K562 (cell line): Measurements from ENCODE around the gene FRRS1. TPM values are rescaled to one million over a fixed set of nuclear protein-coding genes. Genes with fewer than 3 reads are reported as not detected.
A peak's percentile ranks its signal among the peaks of the same experiment; 100 is the strongest.

Source experiments
- ATAC-seq: fragments of 200-7000 bp; cut with Tn5 transposase; 3 replicates; pipeline ENCODE4 v1.9.1; 2020; ENCODE audit warnings: moderate library complexity
- BruUV-seq: library from RNA; stranded (reverse); fragments of 400-500 nt; replicated peaks from 2 replicates; lab custom pipeline; 2021; lab: Mats Ljungman, UMichigan
- CTCF ChIA-PET: fragments of 300-600 bp; formaldehyde crosslinking; extraction: SDS; loops from one replicate; lab custom pipeline; 2021; ENCODE audit warnings: low intra/inter-chr PET ratio; lab: Yijun Ruan, JAX
- POLR2A ChIA-PET: fragments of 300-600, 350-650 bp; sonication (Branson Sonifier 250); formaldehyde crosslinking; extraction: SDS; loops from one replicate; lab custom pipeline; 2021; ENCODE audit warnings: antibody characterized with exemption, inconsistent platforms; lab: Yijun Ruan, JAX
- DNase-seq, 4 experiments: peaks; one replicate each; pipeline versions ENCODE4 v3.0.0 to v3.0.0-alpha.2; 2011 to 2018; ENCODE audit warnings: low spot score in 3 of 4, mixed read lengths in 3 of 4; ENCODE audit errors: extremely low read depth in 1 of 4
- FAIRE-seq: peaks from 2 replicates; lab custom pipeline; 2011; peaks lifted over from hg19 to GRCh38; lab: Jason Lieb, UNC
- H2AFZ ChIP-seq: 2 replicates; pipeline ENCODE4 v1.6.0; 2011; ENCODE audit warnings: low read depth, low read length, control low read depth, inconsistent platforms
- H3K27ac ChIP-seq: fragments of 200-600 bp; 3 replicates; pipeline ENCODE4 v1.8.0; 2011; ENCODE audit warnings: low read depth, mild to moderate bottlenecking, control low read depth, inconsistent platforms, low read length, moderate library complexity, mixed read lengths; ENCODE audit errors: extremely low read depth
- H3K27me3 ChIP-seq, 2 experiments: fragments of 300-600 bp in 1 of 2; 2 replicates in 1 of 2; 3 replicates in 1 of 2; pipeline versions ENCODE4 v1.6.0 to v1.8.0; 2011; ENCODE audit warnings: inconsistent platforms in 2 of 2, low read length in 2 of 2, mild to moderate bottlenecking in 1 of 2, mixed read lengths in 1 of 2, moderate library complexity in 1 of 2; ENCODE audit not compliant: control insufficient read depth in 2 of 2, insufficient read depth in 2 of 2
- H3K36me3 ChIP-seq: fragments of 300-600 bp; 3 replicates; pipeline ENCODE4 v1.8.0; 2011; ENCODE audit warnings: mild to moderate bottlenecking, low read length, inconsistent platforms; ENCODE audit not compliant: control insufficient read depth, insufficient read depth
- H3K4me1 ChIP-seq, 2 experiments: fragments of 200-600 bp in 1 of 2; replicated peaks in 1 of 2; 2 replicates in 1 of 2; 3 replicates in 1 of 2; pipeline versions ENCODE4 v1.5.1 to v1.8.0; 2011; ENCODE audit warnings: inconsistent platforms in 2 of 2, low read length in 2 of 2, mild to moderate bottlenecking in 1 of 2, mixed read lengths in 1 of 2, moderate library complexity in 1 of 2; ENCODE audit not compliant: control insufficient read depth in 2 of 2, insufficient read depth in 2 of 2
- H3K4me2 ChIP-seq: 2 replicates; pipeline ENCODE4 v1.6.1; 2011; ENCODE audit warnings: low read length, control low read depth, inconsistent platforms, mixed read lengths; ENCODE audit not compliant: insufficient read depth
- H3K4me3 ChIP-seq: fragments of 200-600 bp; sonication (generic), shearing (Covaris generic); 2 replicates; pipeline ENCODE4 v1.5.1; 2016; ENCODE audit warnings: control low read depth, inconsistent platforms
- H3K79me2 ChIP-seq: fragments of 200-600 bp; 3 replicates; pipeline ENCODE4 v1.8.0; 2011; ENCODE audit warnings: low read length, inconsistent platforms; ENCODE audit not compliant: control insufficient read depth, insufficient read depth
- H3K9ac ChIP-seq, 2 experiments: 2 replicates each; pipeline versions ENCODE4 v1.6.0 to v1.6.1; 2011; ENCODE audit warnings: low read depth in 2 of 2, low read length in 2 of 2, control low read depth in 1 of 2, inconsistent platforms in 1 of 2, mild to moderate bottlenecking in 1 of 2, mixed read lengths in 1 of 2; ENCODE audit not compliant: insufficient read depth in 1 of 2
- H3K9me1 ChIP-seq: one replicate; pipeline ENCODE4 v1.6.0; 2011; ENCODE audit warnings: inconsistent platforms, mild to moderate bottlenecking, low read length, moderate library complexity; ENCODE audit not compliant: control insufficient read depth, insufficient read depth
- H3K9me3 ChIP-seq: replicated peaks from 2 replicates; pipeline ENCODE4 v1.5.1; 2011; ENCODE audit warnings: low read depth, low read length, inconsistent platforms; ENCODE audit not compliant: control insufficient read depth, insufficient read depth
- H4K20me1 ChIP-seq: replicated peaks from 2 replicates; pipeline ENCODE4 v1.6.1; 2011; ENCODE audit warnings: low read length, inconsistent platforms, mixed read lengths; ENCODE audit not compliant: control insufficient read depth, insufficient read depth
- C11orf30 ChIP-seq: fragments of 450-650 bp; IDR thresholded peaks from 2 replicates; pipeline ENCODE4 v1.6.1; 2016; ENCODE audit warnings: low read depth, mild to moderate bottlenecking
- MAFF ChIP-seq: IDR thresholded peaks from 2 replicates; pipeline ENCODE4 v1.6.1; 2012; ENCODE audit warnings: low read length, improper control_type of control experiment
- MAFG ChIP-seq: fragments of 450-650 bp; conservative IDR thresholded peaks from 2 replicates; pipeline ENCODE4 v1.6.1; 2016; ENCODE audit warnings: missing genetic modification characterization, missing compliant biosample characterization
- MAFK ChIP-seq: IDR thresholded peaks from 2 replicates; pipeline ENCODE4 v1.6.1; 2011; ENCODE audit warnings: low read length, improper control_type of control experiment
- MTA2 ChIP-seq: fragments of 450-650 bp; IDR thresholded peaks from 2 replicates; pipeline ENCODE4 v1.6.1; 2016; ENCODE audit warnings: low read depth
- ZBTB17 ChIP-seq: fragments of 450-650 bp; formaldehyde crosslinking; IDR thresholded peaks from 2 replicates; pipeline ENCODE4 v1.4.0; 2020; ENCODE audit warnings: mild to moderate bottlenecking
- ZFX ChIP-seq: sonication (generic); formaldehyde crosslinking; IDR thresholded peaks from 2 replicates; pipeline ENCODE4 v1.8.0; 2022; ENCODE audit warnings: mild to moderate bottlenecking, missing genetic modification reagents, moderate library complexity
- ZNF316 ChIP-seq: fragments of 450-650 bp; IDR thresholded peaks from 2 replicates; pipeline ENCODE4 v1.6.1; 2016
- WGBS: fragments of 100-300 bp; shearing (Covaris generic); methylation state at CpG from one replicate; pipeline ENCODE4 v1.1.6; 2016; ENCODE audit warnings: low coverage, mixed read lengths; ENCODE audit not compliant: insufficient coverage; ENCODE audit errors: missing lambda C conversion rate; 5-methylcytosine and 5-hydroxymethylcytosine counted together
- in situ Hi-C: fragments of 300-500 bp; cut with MboI; formaldehyde crosslinking; loops from 4 replicates; pipeline ENCODE4 v1.15.0; 2018; ENCODE audit warnings: inconsistent platforms, mixed read lengths
- intact Hi-C: fragments of 100-400 bp; cut with micrococcal nuclease; formaldehyde crosslinking; loops from 2 replicates; pipeline ENCODE4 v1.14.2; 2022
- polyA plus RNA-seq, 8 experiments: library from polyadenylated mRNA; depleted of rRNA in 4 of 8; stranded (reverse) in 5 of 8; unstranded in 3 of 8; fragments of >200 nt; fragmentation: Nextera tagmentation in 2 of 8; fragmentation: Illumina TruSeq in 1 of 8; extraction: Ambion mirVana in 2 of 8; extraction: Trizol in 1 of 8; gene quantifications; 2 replicates each; pipeline versions ENCODE4 v1.2.1 to v1.2.3, GENCODE V29; 2011 to 2014; ENCODE audit warnings: inconsistent platforms in 1 of 8, missing spikeins in 1 of 8
- total RNA-seq, 7 experiments: library from RNA; depleted of rRNA in 6 of 7; stranded (reverse); fragments of >200 nt in 6 of 7; fragmentation: Illumina TruSeq in 2 of 7; extraction: Trizol in 2 of 7; gene quantifications; 2 replicates each; pipeline versions ENCODE4 v1.2.1 to v1.2.3, GENCODE V29; 2011 to 2021; ENCODE audit warnings: low replicate concordance in 1 of 7

FRRS1 gene
- total and polyA plus RNA-seq, 9 of the 15 experiments (the other 6 are each of a cell fraction or from before 2014, with no cell fraction given): 0.87 to 54.0 (median 23.7) TPM

GRCh38 chr1:99764909-99765308 is 1.5 kb downstream of the FRRS1 start:
- Histone ChIP-seq H2AFZ (no peak overlapping the region), H3K79me2 (peaks cover 66% of the 10 kb centered on the region), H4K20me1 (no peaks in the 10 kb centered on the region), H3K4me1 (peaks cover 13 to 23% of the 10 kb centered on the region in 2 experiments; a peak in 4 of 5 replicates), H3K4me3 (peak overlapping the region; percentile 78), H3K9me3 (no peaks in the 10 kb centered on the region), H3K4me2 (peak overlapping the region; percentile 73), H3K27me3 (no peaks in the 10 kb centered on the region), H3K27ac (peak overlapping the region; percentile 38), H3K9me1 (no peaks in the 10 kb centered on the region), H3K36me3 (peaks cover 16% of the 10 kb centered on the region; the same call in 2 of the 3 replicates), H3K9ac (peak overlapping the region; percentile 72 to 90)
- in situ Hi-C loops: no loop called here
- intact Hi-C loops: loop anchor here (5.0 kb wide), 2 partner anchors 118 to 587 kb away; partner anchors contain the start of genes CDC14A and PALMD
- no TSS peak for BruUV-seq
- TF ChIP-seq MAFK (peak; percentile 48; the same call in 1 of the 2 replicates), MTA2 (no peak), MAFG (tag) (peak; percentile 69), ZBTB17 (no peak), ZNF316 (peak; percentile 90), C11orf30 (peak; percentile 76), MAFF (peak; percentile 58), ZFX (peak; percentile 13; the same call in 1 of the 2 replicates)
- FAIRE-seq: no peak
- ChIA-PET POLR2A (interaction anchor here (0.8 to 1.6 kb wide), 2 partner anchors 16 to 19 kb away, joined by 3 read pairs; no protein-coding TSS in a partner anchor), CTCF (no interaction called here)
- DNase-seq: no peak
- 0 out of 3 replicates have a peak, but pooled peaks have one; percentile 3 for ATAC-seq
- 0% methylated on average over 1 of the region's 1 CpG for WGBS
